Measurements from ENCODE around the gene SIRT7. TPM values are rescaled to one million over a fixed set of nuclear protein-coding genes. Genes with fewer than 3 reads are reported as not detected.
A peak's percentile ranks its signal among the peaks of the same experiment; 100 is the strongest.

The SIRT7 gene
- total RNA-seq, 6 experiments from 2014 or later: 7.4 to 15.0 (median 12.2) TPM

- WGBS (ENCODE audit: insufficient coverage, low coverage, low lambda C conversion rate, missing lambda C conversion rate): 68% methylated on average over 13 of the region's 13 CpGs
- ATAC-seq: no peak
Observed at GRCh38 chr17:81951785-81952684, 34.1 kb upstream of the SIRT7 start.

DNA sequence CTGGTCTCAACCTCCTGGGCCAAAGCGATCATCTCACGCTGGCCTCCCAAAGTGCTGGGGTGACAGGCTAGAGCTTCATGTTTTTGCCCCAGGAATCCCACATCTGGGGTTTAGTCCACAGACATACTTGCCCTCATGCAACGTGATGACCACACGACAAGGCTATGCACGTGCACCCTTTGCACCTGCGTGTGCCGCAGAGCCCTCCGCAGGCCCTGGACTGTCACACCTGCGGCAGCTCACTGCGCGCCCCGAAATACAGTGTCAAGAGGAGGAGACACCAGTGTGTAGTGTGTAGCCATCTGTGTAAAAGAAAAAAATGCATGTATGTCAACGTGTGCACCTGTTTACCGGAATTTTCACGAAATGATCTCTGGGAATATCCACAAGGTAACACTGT lies 32.5 kb upstream of the SIRT7 start:
- Histone ChIP-seq H3K9me3 (no peaks in the 10 kb centered on the region), H3K36me3 (no peaks in the 10 kb centered on the region), H3K27ac (no peak overlapping the region), H3K4me1 (no peaks in the 10 kb centered on the region), H3K4me3 (no peak overlapping the region), H3K27me3 (no peaks in the 10 kb centered on the region)
- ATAC-seq: no peak
- TF ChIP-seq POLR2A (IDR thresholded peaks at IDR 0.05) (no peak), CTCF (IDR thresholded peaks at IDR 0.05) (no peak)
- 76% methylated on average over 7 of the region's 15 CpGs for WGBS (ENCODE audit: insufficient coverage, low coverage, low lambda C conversion rate, missing lambda C conversion rate)
- no peak for DNase-seq
- intact Hi-C loops (cut with DNase I): no loop called here

More at GRCh38 chr17:81951785-81952684, 34.1 kb upstream of the SIRT7 start:
- Histone ChIP-seq H3K4me3 (no peak overlapping the region), H3K27me3 (no peaks in the 10 kb centered on the region), H3K4me1 (no peaks in the 10 kb centered on the region), H3K27ac (no peak overlapping the region), H3K36me3 (no peaks in the 10 kb centered on the region), H3K9me3 (no peaks in the 10 kb centered on the region)
- DNase-seq: no peak
- TF ChIP-seq POLR2A (IDR thresholded peaks at IDR 0.05) (no peak), CTCF (IDR thresholded peaks at IDR 0.05) (no peak)
- intact Hi-C loops (cut with DNase I): no loop called here

- peak in 1 of 4 donors; percentile 23 for ATAC-seq
Observed at GRCh38 chr17:81948635-81949378, 30.8 kb upstream of the SIRT7 start.

GRCh38 chr17:81947189-81947588 lies 29.2 kb upstream of the SIRT7 start, which contains the start of gene MYADML2:
TSS of gene MYADML2 (minus strand) at chr17:81947233. CDS start at chr17:81941741, 5,492 bp downstream.
- no CpG with 5 or more reads among the region's 13 CpGs for WGBS (ENCODE audit: insufficient coverage, low coverage, low lambda C conversion rate, missing lambda C conversion rate)

More at GRCh38 chr17:81948635-81949378, 30.8 kb upstream of the SIRT7 start:
- no peak overlapping the region for H3K27ac ChIP-seq
- whole genome bisulfite sequencing (ENCODE audit: insufficient coverage, low coverage, low lambda C conversion rate, missing lambda C conversion rate): 74% methylated on average over 8 of the region's 17 CpGs
- no peak for TF ChIP-seq POLR2A (IDR thresholded peaks at IDR 0.05)
- TF ChIP-seq CTCF (IDR thresholded peaks at IDR 0.05): no peak
- H3K36me3 ChIP-seq: no peaks in the 10 kb centered on the region
- no peaks in the 10 kb centered on the region for H3K9me3 ChIP-seq
- intact Hi-C loops (cut with DNase I): loop anchor here in 1 of 2 donors (10.0 kb wide), 1 partner anchor 246 kb away; no protein-coding TSS in a partner anchor
- no peak overlapping the region for H3K4me3 ChIP-seq
- no peaks in the 10 kb centered on the region for H3K27me3 ChIP-seq
- no peaks in the 10 kb centered on the region for H3K4me1 ChIP-seq
- DNase-seq: peak in 1 of 3 donors; percentile 48

More at GRCh38 chr17:81947189-81947588, 29.2 kb upstream of the SIRT7 start, which contains the start of gene MYADML2:
- H3K9me3 ChIP-seq: no peaks in the 10 kb centered on the region
- intact Hi-C loops (cut with DNase I): loop anchor here in 1 of 2 donors (10.0 kb wide), 1 partner anchor 248 kb away; no protein-coding TSS in a partner anchor
- TF ChIP-seq POLR2A (IDR thresholded peaks at IDR 0.05) (no peak), CTCF (IDR thresholded peaks at IDR 0.05) (no peak)
- DNase-seq (no peak), ATAC-seq (no peak)
- no peak within 1 kb of the TSS for H3K27ac ChIP-seq
- H3K4me1 ChIP-seq: no peaks in the 10 kb centered on the region
- H3K27me3 ChIP-seq: no peaks in the 10 kb centered on the region
- H3K36me3 ChIP-seq: no peaks in the 10 kb centered on the region
- H3K4me3 ChIP-seq: no peak within 1 kb of the TSS
